Measurements from ENCODE around the gene CCDC124.
"Not testable (repeated sequence)": the region's sequence is repeated elsewhere in the genome, so short reads cannot be mapped to it uniquely, and the experiment has no call there.

CCDC124 gene

GRCh38 chr19:17957149-17957849 lies 24.5 kb downstream of the CCDC124 start:
- DNase-seq, result no peak

- DNase-seq, result no peak
Measured at GRCh38 chr19:17957885-17958284, 25.1 kb downstream of the CCDC124 start.

- DNase-seq, result no peak
Measured at GRCh38 chr19:17963936-17964691, 31.3 kb downstream of the CCDC124 start.

- DNase-seq, result no peak
Measured at GRCh38 chr19:17965370-17966128, 32.7 kb downstream of the CCDC124 start.

GRCh38 chr19:17966129-17966483 lies 33.3 kb downstream of the CCDC124 start:
- DNase-seq, result no peak

- DNase-seq, result no peak
Measured at GRCh38 chr19:17966550-17967256, 33.9 kb downstream of the CCDC124 start, which contains the start of gene KCNN1. TSS of gene KCNN1 (plus strand) at chr19:17967107. CDS start at chr19:17973889, 6,782 bp downstream.

GRCh38 chr19:17967257-17968051 lies 34.6 kb downstream of the CCDC124 start:
- no peak for DNase-seq

- DNase-seq, result no peak
Measured at GRCh38 chr19:17968362-17968761, 35.5 kb downstream of the CCDC124 start.

- DNase-seq, result no peak
Measured at GRCh38 chr19:17969096-17969792, 36.4 kb downstream of the CCDC124 start.

- DNase-seq, result no peak
Measured at GRCh38 chr19:17972230-17972629, 39.4 kb downstream of the CCDC124 start.

- DNase-seq, result no peak
Measured at GRCh38 chr19:17973759-17974158, 40.9 kb downstream of the CCDC124 start.

- DNase-seq, result no peak
Measured at GRCh38 chr19:17974551-17974950, 41.7 kb downstream of the CCDC124 start.

- no peak for DNase-seq
Measured at GRCh38 chr19:17975032-17975431, 42.2 kb downstream of the CCDC124 start.

GRCh38 chr19:17977021-17977420 lies 44.2 kb downstream of the CCDC124 start:
- DNase-seq, result no peak

- no peak for DNase-seq
Measured at GRCh38 chr19:17977488-17977887, 44.7 kb downstream of the CCDC124 start.

GRCh38 chr19:17981611-17982010 lies 48.8 kb downstream of the CCDC124 start:
- no peak for DNase-seq

- no peak for DNase-seq
Measured at GRCh38 chr19:17982430-17982829, 49.6 kb downstream of the CCDC124 start.

- no peak for DNase-seq
Measured at GRCh38 chr19:17985037-17985818, 52.4 kb downstream of the CCDC124 start.

- not testable (repeated sequence) for DNase-seq
Measured at GRCh38 chr19:17986569-17986968, 53.8 kb downstream of the CCDC124 start.

GRCh38 chr19:17988161-17988560 lies 55.3 kb downstream of the CCDC124 start:
- DNase-seq, result no peak
